ENCODE data around the gene DDA1.

GRCh38 chr19:17266026-17266425 lies 43.3 kb upstream of the DDA1 start:
- TF ChIP-seq CTCF (IDR thresholded peaks at IDR 0.05; ENCODE audit: insufficient read depth, low read length) (no peak), POLR2AphosphoS5 (IDR thresholded peaks at IDR 0.05; ENCODE audit: low read depth) (no peak), SPI1 (IDR thresholded peaks at IDR 0.05; ENCODE audit: borderline replicate concordance, low read depth) (no peak), REST (IDR thresholded peaks at IDR 0.05; ENCODE audit: insufficient replicate concordance, low read depth) (no peak)

Measured in HL-60 (cell line).